HFF-Myc (cell line): ENCODE data around the gene TGM2.

Experiments
- DNase-seq: peaks from one replicate; pipeline ENCODE4 v3.0.0-alpha.2; 2011; ENCODE audit warnings: low read depth; ENCODE audit errors: extremely low read depth
- H3K4me3 ChIP-seq: replicated peaks from 2 replicates; pipeline ENCODE4 v1.5.1; 2011; ENCODE audit warnings: low read depth, mild to moderate bottlenecking, control low read depth, low read length
- CTCF ChIP-seq: IDR thresholded peaks from 2 replicates; pipeline ENCODE4 v1.5.1; 2012; ENCODE audit warnings: mild to moderate bottlenecking, low read depth, low read length, control low read depth; ENCODE audit errors: missing control alignments

Gene TGM2

GRCh38 chr20:38210741-38211140 is 45.7 kb upstream of the TGM2 start:
- DNase-seq, result no peak
- no peak overlapping the region for H3K4me3 ChIP-seq
- TF ChIP-seq CTCF, result no peak

GRCh38 chr20:38209736-38210405 is 44.8 kb upstream of the TGM2 start:
- H3K4me3 ChIP-seq, result no peak overlapping the region
- DNase-seq, result no peak
- TF ChIP-seq CTCF, result no peak

- TF ChIP-seq CTCF, result no peak
- no peak overlapping the region for H3K4me3 ChIP-seq
- no peak for DNase-seq
Observed at GRCh38 chr20:38209054-38209675, 44.1 kb upstream of the TGM2 start.

- TF ChIP-seq CTCF, result no peak
- no peak for DNase-seq
- H3K4me3 ChIP-seq, result no peak overlapping the region
Observed at GRCh38 chr20:38208523-38208922, 43.5 kb upstream of the TGM2 start.

GRCh38 chr20:38208088-38208487 is 43.0 kb upstream of the TGM2 start:
- no peak for DNase-seq

GRCh38 chr20:38207621-38208020 is 42.6 kb upstream of the TGM2 start:
- DNase-seq, result no peak
- TF ChIP-seq CTCF, result no peak
- H3K4me3 ChIP-seq, result no peak overlapping the region

More at GRCh38 chr20:38208088-38208487, 43.0 kb upstream of the TGM2 start:
- H3K4me3 ChIP-seq, result no peak overlapping the region
- TF ChIP-seq CTCF, result no peak
